GM19035 (cell line): ENCODE results near the gene PRPS2.
A peak's percentile ranks its signal among the peaks of the same experiment; 100 is the strongest.

Source experiments
- ATAC-seq: cut with Tn5 transposase; IDR thresholded peaks from one replicate; pipeline ENCODE4 v1.9.1; 2021; ENCODE audit not compliant: unreplicated experiment

The PRPS2 gene

DNA sequence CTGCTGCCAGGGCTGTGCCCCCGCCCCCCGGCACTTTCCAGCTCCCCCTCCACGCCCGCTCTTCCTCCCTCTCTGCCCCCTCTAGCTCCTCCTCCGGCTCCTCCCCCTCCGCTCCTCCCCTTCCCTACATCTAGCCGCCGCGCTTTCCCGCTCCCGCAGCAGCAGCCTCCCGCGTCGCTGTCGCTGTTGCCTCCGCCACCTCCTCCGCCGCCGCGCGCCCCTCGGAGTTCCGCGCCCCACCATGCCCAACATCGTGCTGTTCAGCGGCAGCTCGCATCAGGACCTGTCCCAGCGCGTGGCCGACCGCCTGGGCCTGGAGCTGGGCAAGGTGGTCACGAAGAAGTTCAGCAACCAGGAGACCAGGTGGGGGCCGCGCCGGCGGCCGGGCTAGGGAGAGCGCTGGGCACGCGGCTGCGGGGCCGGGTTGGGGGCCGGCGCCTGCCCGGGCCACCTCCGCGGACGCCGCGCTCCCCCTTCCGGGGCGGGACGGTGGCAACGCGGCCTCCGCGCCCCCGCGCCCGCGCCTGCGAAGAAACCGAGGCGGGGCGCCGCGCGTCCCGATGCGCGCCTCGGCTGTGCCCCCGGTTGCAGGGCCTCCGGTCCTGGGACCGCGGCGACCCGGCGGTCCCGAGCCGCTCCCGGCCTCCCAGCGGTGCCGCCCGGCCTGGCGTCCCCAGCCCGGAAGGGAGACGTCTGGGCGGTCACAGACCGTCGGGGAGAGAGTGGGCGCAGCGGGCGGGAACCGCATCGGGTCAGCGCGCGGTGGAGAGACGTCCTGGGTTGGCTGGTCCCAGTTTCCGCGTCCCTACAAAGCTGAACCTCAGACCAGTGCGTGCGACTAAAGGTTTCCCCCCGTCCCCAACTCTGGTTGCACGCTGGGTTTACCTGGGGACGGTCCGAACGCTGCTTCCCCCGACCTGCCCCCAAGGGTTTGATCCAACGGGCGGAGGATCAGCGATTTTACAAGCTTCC is at the start of gene PRPS2:
PRPS2 (plus strand) TSS at position 156 of the 972 bp plus-strand sequence; CDS start at position 242, 86 bp downstream.
- ATAC-seq: peak; percentile 72

- no peak for ATAC-seq
Observed at GRCh38 chrX:12741416-12741815, 49.8 kb upstream of the PRPS2 start.

DNA sequence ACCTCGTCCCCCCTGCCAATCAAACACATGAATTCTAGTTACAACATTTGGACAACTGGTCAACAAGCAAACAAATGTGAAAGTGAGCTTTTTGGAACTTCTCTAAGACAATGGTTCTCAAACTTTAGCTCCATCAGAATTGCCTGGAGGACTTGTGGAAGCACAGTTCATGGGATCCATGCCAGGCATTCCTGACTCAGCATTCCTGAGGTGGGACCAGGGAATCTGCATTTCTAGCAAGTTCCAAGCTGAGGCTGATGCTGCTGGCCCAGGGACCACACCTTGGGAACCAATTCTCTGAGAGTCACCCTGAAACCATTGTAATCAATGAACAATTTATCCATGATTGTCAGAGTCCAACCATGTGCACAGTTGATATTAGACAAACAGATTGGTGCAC is 43.8 kb upstream of the PRPS2 start:
- no peak for ATAC-seq

DNA sequence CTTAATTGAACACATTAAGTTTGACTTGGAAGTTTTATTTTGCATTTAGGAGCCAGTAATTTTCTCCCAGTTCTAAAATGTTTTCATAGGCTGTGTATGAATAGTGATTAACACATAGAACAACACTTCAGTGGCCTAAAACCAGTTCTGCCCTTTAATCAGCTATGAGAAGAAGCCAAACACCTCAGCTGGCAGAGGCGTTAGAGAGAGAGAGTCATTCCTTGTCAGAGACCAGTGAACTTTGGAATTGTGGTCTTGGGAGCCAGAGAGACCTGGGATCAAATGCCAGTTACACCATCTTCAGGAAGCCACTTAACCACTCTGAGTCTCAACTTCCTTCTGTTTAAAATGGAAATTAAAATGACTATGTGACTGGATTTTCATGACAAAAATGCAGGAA is 39.3 kb upstream of the PRPS2 start:
- ATAC-seq: no peak

DNA sequence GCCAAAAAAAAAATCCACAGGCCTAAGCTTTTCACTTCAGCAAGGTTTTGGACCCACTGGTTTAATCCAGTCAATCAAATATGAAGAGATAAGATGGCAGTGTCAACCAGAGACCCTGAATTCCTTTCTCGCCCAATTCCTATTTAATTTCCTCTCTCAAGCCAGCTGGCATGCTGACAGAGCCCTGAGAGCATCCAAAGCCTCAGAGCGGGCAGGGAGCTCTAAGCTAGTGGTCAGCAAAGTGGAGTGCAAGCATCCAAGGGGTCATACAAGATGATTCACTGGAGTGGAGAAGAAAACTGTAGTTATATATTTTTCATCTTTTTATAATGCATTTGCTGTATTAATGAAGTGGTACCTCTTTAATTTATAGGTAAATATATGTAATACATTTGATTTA is 37.8 kb upstream of the PRPS2 start:
- no peak for ATAC-seq

DNA sequence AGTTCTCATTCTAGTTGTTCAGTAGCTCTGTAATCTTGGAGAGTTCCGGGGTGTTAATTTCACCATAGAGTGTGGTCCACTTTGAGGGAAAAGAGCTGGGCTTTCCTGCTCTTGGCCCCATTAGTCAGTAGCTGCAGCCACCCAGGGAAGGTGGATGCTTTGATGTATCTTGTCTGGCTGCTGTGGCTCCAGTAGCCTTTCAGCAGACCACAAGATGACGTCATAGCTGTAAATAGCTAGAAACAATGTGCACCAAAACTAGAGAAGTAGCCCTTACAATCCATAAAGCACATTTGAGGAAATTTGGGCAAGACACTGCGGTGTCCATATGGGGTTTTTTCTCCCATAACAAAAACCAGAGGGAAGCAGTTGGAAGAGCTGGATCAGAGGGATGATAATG is 32.9 kb upstream of the PRPS2 start:
- no peak for ATAC-seq

DNA sequence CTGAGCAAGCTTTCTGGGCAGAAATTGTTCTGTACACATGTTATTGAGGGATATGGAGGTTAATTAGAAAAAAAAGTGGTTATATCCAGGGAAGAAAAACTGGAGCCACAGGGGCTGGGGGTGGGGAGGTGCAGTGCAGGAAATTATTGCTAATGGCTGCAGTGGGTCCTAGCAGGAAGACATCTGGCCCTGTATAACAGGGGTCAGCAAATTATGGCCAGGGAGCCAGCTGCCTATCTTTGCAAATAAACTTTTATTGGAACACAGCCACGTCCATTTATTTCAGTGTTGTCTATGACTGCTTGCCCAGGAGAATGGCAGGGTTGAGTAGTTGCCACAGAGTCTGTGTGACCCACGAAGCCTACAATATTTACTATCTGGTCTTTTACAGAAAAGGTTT is 23.4 kb upstream of the PRPS2 start:
- no peak for ATAC-seq

DNA sequence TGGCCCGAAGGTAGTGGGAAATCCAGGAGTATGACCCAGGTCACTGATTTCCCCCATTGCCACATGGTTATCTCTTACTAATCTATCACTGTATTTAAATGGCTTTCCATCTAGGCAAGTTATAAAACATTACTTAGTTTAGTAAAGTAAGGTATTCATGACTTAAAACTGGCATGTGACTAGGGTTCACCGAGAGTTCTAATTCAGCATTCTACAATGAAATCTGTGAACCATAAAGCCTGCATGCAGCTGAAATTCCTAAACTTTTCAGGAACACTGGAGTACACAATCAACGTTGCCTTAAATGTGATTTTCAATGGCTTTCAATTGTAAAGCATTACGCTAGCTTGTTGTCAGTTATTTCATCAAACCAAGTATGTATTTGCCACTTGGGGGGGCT is 22.7 kb upstream of the PRPS2 start:
- ATAC-seq: no peak

- no peak for ATAC-seq
Observed at GRCh38 chrX:12770440-12770839, 20.8 kb upstream of the PRPS2 start.

DNA sequence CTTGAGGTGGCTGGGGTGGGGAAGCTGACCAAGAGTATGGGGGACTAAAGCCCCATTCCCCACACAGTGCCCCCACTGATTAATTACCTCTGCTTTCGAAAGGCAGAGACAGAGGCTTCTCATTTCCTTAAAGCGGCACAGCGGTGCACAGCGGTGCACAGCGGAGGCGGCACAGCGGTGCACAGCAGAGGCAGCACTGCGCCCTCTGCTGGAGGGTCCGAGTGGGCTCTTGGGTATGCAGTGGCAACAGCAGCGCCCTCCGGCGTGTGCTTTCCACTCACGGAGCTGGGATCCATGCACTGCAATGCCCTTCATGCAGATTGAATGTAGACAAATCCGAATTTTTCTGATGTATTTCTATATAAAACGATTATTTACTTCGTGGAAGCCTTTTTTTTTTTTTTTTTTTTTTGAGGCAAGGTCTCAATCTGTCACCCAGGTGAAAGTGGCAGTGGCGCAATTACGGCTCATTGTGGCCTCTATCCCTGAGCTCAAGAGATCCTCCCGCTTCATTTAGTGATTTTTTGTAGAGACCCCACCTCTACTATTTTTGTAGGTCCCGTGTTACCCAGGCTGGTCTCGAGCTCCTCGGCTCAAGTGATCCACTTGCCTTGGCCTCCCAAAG is 19.7 kb upstream of the PRPS2 start:
- peak; percentile 97 for ATAC-seq

- ATAC-seq: no peak
Observed at GRCh38 chrX:12777670-12778069, 13.5 kb upstream of the PRPS2 start.

DNA sequence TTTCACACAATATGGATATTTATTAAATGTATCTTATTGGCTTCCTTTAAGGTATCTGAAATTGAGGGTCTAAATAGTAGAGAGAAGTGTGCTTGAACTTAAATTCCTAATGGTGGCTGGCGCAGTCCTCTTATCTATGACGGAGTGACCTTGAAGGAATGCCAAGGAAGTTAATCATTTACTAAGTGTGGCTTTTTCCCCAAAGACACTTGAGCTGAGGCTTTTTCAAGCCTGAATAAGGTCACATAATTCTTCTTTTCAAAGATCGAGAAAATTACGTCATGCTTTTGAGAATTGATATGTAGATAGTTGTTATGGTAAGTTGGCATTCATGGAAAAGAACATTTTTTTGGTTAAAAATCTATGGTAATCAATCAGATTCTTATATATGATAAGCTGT is 11.7 kb upstream of the PRPS2 start:
- no peak for ATAC-seq

DNA sequence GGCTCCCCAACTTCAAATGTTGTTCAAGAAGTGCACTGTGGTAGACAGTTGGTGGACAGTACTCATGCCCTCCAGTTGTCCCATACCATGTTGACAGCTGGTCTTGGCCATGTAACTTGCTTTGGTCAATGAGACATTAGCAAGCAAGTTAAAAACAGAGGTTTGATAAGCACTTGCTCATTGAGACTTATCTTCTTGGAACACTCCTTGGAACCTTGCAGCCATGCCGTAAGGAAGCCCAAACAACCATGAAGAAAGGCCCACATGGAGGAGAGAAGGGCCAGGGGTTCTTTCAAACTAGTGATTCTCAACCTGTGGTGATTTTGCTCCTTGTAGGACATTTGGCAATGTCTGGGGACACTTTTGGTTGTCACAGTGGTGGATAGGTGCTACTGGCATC is 2.6 kb upstream of the PRPS2 start:
- no peak for ATAC-seq

DNA sequence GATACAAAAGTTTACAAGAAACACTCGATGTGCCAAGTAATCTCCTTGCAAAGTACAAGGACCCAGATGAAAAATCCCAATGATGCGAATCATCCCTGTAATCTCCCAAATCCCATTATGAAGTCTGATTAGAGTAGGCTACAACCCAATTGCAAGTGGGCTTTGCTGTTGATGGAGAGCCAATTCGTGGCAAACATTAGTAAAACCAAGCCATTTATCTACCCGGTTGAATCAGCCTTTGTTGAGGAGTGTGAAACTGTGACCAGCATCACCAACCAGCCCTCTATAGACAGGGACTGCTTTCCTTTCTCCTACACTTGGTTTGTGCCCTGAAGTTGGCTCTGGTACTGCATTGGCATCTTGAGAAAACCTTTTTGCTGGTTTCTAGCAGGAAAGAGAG is 1.2 kb upstream of the PRPS2 start:
- no peak for ATAC-seq

DNA sequence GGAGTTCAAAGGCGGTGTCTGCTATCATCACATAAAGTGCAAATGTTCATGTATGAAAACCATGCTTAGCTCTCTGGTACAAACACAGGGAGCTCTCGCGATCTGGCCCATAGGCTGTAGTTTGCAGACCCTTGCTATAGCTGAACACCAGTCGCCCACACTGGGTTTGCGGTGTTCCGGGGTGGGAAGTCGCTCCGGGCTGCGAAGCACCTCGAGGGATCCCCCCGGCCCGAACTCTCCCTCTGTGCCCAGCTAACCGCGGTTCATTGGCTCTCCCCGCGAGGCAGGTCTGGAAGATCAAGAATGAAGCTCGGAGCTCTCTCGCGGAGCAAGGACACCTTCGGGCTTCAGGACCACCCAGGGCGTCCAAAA is 341 bp upstream of the PRPS2 start:
- ATAC-seq: peak; percentile 22

DNA sequence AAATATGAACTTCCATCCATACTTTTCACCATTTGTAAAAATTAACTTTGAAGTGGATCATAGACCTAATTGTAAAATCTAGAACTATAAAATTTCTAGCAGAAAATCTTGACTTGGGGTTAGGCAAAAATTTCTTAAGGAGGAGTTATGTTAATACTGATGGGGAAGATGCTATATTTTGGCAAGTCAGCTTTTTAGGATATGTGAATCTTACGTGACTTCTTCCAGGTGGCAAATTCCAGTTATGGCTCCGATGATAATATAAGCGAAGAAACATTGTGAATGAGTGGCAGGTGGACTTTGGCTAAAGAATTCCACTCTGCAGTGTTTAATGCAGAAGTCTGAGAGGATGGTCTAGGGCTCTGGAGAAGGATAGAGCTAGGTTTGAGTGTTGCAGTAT is 1.5 kb downstream of the PRPS2 start:
- ATAC-seq: no peak

DNA sequence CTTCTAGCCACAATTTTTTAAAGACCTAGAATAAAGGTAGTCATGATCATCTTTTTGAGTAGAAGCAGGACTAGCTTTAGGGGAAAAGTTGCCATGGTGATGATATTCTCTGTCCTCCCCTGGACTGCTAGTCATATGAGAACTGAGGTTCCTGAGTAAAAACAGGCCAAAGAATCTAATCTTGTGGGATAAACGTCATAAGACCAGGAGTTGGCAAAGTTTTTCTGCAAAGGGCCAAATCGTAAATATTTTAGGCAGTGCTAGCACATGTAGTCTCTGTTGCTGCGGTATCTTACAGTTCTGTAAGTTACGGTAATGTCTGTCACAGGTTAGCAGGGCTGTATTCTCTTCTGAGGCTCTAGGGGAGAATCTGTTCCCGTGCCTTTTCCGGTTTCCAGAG is 3.4 kb downstream of the PRPS2 start:
- no peak for ATAC-seq

- ATAC-seq: no peak
Observed at GRCh38 chrX:12798601-12799000, 7.4 kb downstream of the PRPS2 start.

- no peak for ATAC-seq
Observed at GRCh38 chrX:12799118-12799517, 7.9 kb downstream of the PRPS2 start.

DNA sequence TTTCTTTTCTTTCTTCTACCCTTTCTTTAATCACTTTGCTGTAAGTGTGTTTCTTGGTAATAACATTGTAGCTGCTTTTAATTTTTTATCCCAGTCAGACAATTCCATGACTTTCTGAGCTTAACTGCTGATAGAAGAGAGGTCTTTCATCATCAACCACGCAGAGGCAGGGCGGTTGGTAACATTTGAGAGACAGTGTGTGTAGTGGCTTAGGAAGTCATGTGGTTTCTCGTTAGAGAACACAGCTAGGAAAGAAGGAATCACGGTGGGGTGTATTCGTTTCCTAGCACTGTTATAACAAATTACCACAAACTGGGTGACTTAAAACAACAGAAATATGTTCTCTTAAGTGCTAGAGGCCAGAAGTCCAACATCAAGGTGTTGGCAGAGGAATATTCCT is 11.5 kb downstream of the PRPS2 start:
- ATAC-seq: no peak

DNA sequence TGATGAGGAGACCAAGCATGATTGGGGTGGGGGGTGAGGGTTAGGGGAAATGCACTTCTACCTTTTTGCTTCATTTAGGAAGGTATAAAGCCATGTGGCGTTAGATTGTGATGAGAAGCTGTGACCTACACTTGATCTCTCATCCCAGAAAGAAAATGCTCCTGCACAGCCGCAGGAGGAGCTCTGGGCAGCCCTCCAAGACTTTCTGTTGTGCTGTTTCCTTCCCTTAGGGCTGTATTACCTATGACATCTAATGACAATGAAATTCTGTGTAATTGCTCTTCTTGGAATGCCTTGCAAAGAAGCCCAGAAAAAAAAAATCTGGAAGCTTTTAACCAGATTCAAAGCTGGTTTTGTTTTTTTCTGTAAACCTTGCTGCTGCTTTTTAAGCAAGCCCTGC is 13.4 kb downstream of the PRPS2 start:
- no peak for ATAC-seq

DNA sequence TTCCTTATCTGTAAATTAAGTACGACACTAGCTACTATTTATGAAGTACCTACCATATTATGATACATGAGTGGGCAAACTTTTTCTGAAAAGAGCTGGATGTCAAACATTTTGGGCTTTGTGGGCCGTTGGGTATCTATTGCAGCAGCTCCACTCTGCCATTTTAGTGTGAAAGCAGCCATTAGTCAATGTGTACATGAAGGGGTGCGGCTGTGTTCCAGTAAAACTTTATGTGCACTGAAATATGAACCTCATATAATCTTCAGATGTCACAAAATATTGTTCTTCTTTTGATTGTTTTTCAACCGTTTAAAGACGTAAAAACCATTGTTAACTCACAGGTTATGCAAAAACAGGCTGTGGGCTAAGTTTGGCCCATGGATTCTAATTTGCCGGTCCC is 14.1 kb downstream of the PRPS2 start:
- ATAC-seq: no peak

DNA sequence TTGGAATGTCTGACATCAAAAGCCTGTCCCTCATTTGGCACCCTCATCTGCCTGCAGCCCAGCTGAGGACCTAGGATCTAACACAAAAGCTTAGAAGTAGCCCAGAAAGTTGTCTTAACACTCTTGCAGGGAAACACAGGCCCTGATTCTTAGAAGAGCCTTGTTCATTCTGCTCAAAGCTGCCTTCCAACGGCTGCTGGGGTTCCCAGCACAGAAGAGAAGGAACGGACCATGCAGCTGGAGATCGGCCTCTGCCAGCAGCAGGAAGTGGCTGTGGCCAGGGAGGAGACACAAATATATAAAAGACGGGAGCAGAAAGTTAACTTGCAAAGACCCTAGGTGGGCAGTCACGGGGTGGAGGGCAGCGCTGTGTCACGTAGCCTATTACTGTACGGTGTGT is 20.4 kb downstream of the PRPS2 start:
- no peak for ATAC-seq
